Measurements from ENCODE around the gene MEIKIN.

Gene MEIKIN

GRCh38 chr5:131769961-131770360 lies 175.5 kb downstream of the MEIKIN start:
- TF ChIP-seq TAF1 (IDR thresholded peaks at IDR 0.05; ENCODE audit: low read depth) (no peak), USF1 (IDR thresholded peaks at IDR 0.05) (no peak), CREB1 (IDR thresholded peaks at IDR 0.05; ENCODE audit: low read depth) (no peak), EP300 (IDR thresholded peaks at IDR 0.05; ENCODE audit: borderline replicate concordance) (no peak), NFIC (IDR thresholded peaks at IDR 0.05) (no peak), CEBPB (IDR thresholded peaks at IDR 0.05) (no peak), FOXM1 (IDR thresholded peaks at IDR 0.05; ENCODE audit: borderline replicate concordance, low read depth) (no peak), TEAD4 (IDR thresholded peaks at IDR 0.05) (no peak), TCF12 (IDR thresholded peaks at IDR 0.05; ENCODE audit: low read depth) (no peak), RAD21 (IDR thresholded peaks at IDR 0.05; ENCODE audit: low read depth) (no peak), ZBTB7A (IDR thresholded peaks at IDR 0.05; ENCODE audit: low read depth) (no peak), EGR1 (IDR thresholded peaks at IDR 0.05) (no peak)

GRCh38 chr5:131769336-131769735 lies 176.1 kb downstream of the MEIKIN start:
- TF ChIP-seq EGR1 (IDR thresholded peaks at IDR 0.05) (no peak), YY1 (IDR thresholded peaks at IDR 0.05; ENCODE audit: low read depth) (no peak), NFIC (IDR thresholded peaks at IDR 0.05) (no peak), MAX (IDR thresholded peaks at IDR 0.05) (no peak), EP300 (IDR thresholded peaks at IDR 0.05; ENCODE audit: borderline replicate concordance) (no peak), CEBPB (IDR thresholded peaks at IDR 0.05) (no peak), RAD21 (IDR thresholded peaks at IDR 0.05; ENCODE audit: low read depth) (no peak), FOXM1 (IDR thresholded peaks at IDR 0.05; ENCODE audit: borderline replicate concordance, low read depth) (no peak), TEAD4 (IDR thresholded peaks at IDR 0.05) (no peak), CREB1 (IDR thresholded peaks at IDR 0.05; ENCODE audit: low read depth) (no peak), USF1 (IDR thresholded peaks at IDR 0.05) (no peak), TAF1 (IDR thresholded peaks at IDR 0.05; ENCODE audit: low read depth) (no peak), ZBTB7A (IDR thresholded peaks at IDR 0.05; ENCODE audit: low read depth) (no peak), REST (IDR thresholded peaks at IDR 0.05; ENCODE audit: low read depth) (no peak), TCF12 (IDR thresholded peaks at IDR 0.05; ENCODE audit: low read depth) (no peak)

GRCh38 chr5:131767891-131768290 lies 177.6 kb downstream of the MEIKIN start:
- TF ChIP-seq MAX (IDR thresholded peaks at IDR 0.05) (no peak), NFIC (IDR thresholded peaks at IDR 0.05) (no peak), USF1 (IDR thresholded peaks at IDR 0.05) (no peak), EGR1 (IDR thresholded peaks at IDR 0.05) (no peak), TCF12 (IDR thresholded peaks at IDR 0.05; ENCODE audit: low read depth) (no peak), EP300 (IDR thresholded peaks at IDR 0.05; ENCODE audit: borderline replicate concordance) (no peak), FOXM1 (IDR thresholded peaks at IDR 0.05; ENCODE audit: borderline replicate concordance, low read depth) (no peak), YY1 (IDR thresholded peaks at IDR 0.05; ENCODE audit: low read depth) (no peak), TEAD4 (IDR thresholded peaks at IDR 0.05) (no peak), REST (IDR thresholded peaks at IDR 0.05; ENCODE audit: low read depth) (no peak), ZBTB7A (IDR thresholded peaks at IDR 0.05; ENCODE audit: low read depth) (no peak), TAF1 (IDR thresholded peaks at IDR 0.05; ENCODE audit: low read depth) (no peak), CEBPB (IDR thresholded peaks at IDR 0.05) (no peak), CREB1 (IDR thresholded peaks at IDR 0.05; ENCODE audit: low read depth) (no peak), RAD21 (IDR thresholded peaks at IDR 0.05; ENCODE audit: low read depth) (no peak)

- TF ChIP-seq FOXM1 (IDR thresholded peaks at IDR 0.05; ENCODE audit: borderline replicate concordance, low read depth): no peak
- TF ChIP-seq TAF1 (IDR thresholded peaks at IDR 0.05; ENCODE audit: low read depth): no peak
- TF ChIP-seq USF1 (IDR thresholded peaks at IDR 0.05): no peak
- TF ChIP-seq EGR1 (IDR thresholded peaks at IDR 0.05): no peak
- no peak for TF ChIP-seq TCF12 (IDR thresholded peaks at IDR 0.05; ENCODE audit: low read depth)
- no peak for TF ChIP-seq ZBTB7A (IDR thresholded peaks at IDR 0.05; ENCODE audit: low read depth)
- no peak for TF ChIP-seq REST (IDR thresholded peaks at IDR 0.05; ENCODE audit: low read depth)
Measured at GRCh38 chr5:131766689-131767088, 178.8 kb downstream of the MEIKIN start.

Data from Ishikawa (cell line).